HUES64 (cell line): Measurements from ENCODE around the gene PEAR1.

Source experiments
- H3K27ac ChIP-seq: 2 replicates; pipeline ENCODE4 v1.7.0; 2013; ENCODE audit warnings: low read depth, low read length, inconsistent platforms
- H3K27me3 ChIP-seq: 2 replicates; pipeline ENCODE4 v1.6.1; 2013; ENCODE audit warnings: mild to moderate bottlenecking, low read length; ENCODE audit not compliant: insufficient read depth
- H3K36me3 ChIP-seq: 2 replicates; pipeline ENCODE4 v1.6.1; 2013; ENCODE audit warnings: mild to moderate bottlenecking, low read length; ENCODE audit not compliant: insufficient read depth
- H3K4me1 ChIP-seq: 2 replicates; pipeline ENCODE4 v1.6.1; 2013; ENCODE audit warnings: mild to moderate bottlenecking, low read length, moderate library complexity; ENCODE audit not compliant: insufficient read depth
- H3K4me3 ChIP-seq: 2 replicates; pipeline ENCODE4 v1.5.1; 2013; ENCODE audit warnings: mild to moderate bottlenecking, low read length, moderate library complexity
- H3K9ac ChIP-seq: 2 replicates; pipeline ENCODE4 v1.6.1; 2013; ENCODE audit warnings: mild to moderate bottlenecking, low read depth, low read length
- H3K9me3 ChIP-seq: 2 replicates; pipeline ENCODE4 v1.6.1; 2013; ENCODE audit warnings: low read depth, low read length; ENCODE audit not compliant: insufficient read depth
- WGBS: fragments of 150-250, 120-280 bp; methylation state at CpG from one replicate; pipeline ENCODE4 v1.1.7; 2013; ENCODE audit warnings: missing lambda C conversion rate; 5-methylcytosine and 5-hydroxymethylcytosine counted together

PEAR1 gene

DNA sequence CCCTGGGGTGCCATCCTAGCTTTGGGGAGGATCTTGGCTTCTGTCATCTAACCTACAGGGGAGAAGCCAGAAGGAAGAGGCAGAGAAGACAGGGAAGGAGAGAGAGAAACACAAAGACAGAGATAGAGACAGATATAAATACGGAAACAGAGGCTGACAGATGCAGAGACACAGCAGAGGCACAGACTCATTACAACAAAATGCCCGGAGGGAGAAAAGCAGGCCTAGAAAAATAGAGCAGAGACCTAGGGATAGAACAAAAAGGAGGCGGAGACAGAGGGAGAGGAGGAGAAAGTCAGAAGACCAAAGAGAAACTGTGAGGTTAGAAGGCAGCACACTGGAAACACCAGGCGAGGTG is 1.9 kb downstream of the PEAR1 start:
- H3K27ac ChIP-seq = no peak overlapping the region
- peaks cover 47% of the 10 kb centered on the region for H3K27me3 ChIP-seq
- 76% methylated on average over 4 of the region's 4 CpGs for WGBS

DNA sequence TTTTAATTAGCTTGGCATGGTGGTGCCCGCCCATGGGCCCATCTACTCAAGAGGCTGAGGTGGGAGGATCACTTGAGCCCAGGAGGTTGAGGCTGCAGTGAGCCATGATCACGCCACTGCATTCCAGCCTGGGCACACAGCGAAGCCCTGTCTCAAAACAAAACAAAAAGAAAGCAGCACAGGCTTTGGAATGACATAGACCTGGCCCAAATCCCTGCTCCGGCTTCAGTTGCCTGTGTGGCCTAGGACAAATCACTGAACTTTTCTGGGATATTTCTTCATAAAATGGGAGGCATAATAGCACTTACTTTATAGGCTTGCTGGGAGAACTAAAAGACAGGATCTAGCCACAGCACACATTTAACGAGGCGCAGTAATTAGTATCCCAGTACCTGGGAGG is 2.4 kb downstream of the PEAR1 start:
- WGBS = 93% methylated on average over 6 of the region's 6 CpGs
- no peak overlapping the region for H3K4me3 ChIP-seq

More for the DNA sequence above, 1.9 kb downstream of the PEAR1 start:
- Histone ChIP-seq H3K4me3 (no peak overlapping the region), H3K4me1 (peaks cover 12% of the 10 kb centered on the region; the same call in 1 of the 2 replicates), H3K36me3 (no peaks in the 10 kb centered on the region), H3K9ac (no peak overlapping the region), H3K9me3 (no peaks in the 10 kb centered on the region)

GRCh38 chr1:156896490-156897033 is 3.0 kb downstream of the PEAR1 start:
- H3K27me3 ChIP-seq = peaks cover 37% of the 10 kb centered on the region
- no peak overlapping the region for H3K4me3 ChIP-seq
- H3K27ac ChIP-seq = 0 out of 2 replicates have a peak overlapping the region, but pooled peaks have one; percentile 29
- WGBS = 72% methylated on average over 16 of the region's 16 CpGs
- H3K4me1 ChIP-seq = peaks cover 12% of the 10 kb centered on the region; the same call in 1 of the 2 replicates
- no peak overlapping the region for H3K9ac ChIP-seq
- H3K36me3 ChIP-seq = no peaks in the 10 kb centered on the region
- no peaks in the 10 kb centered on the region for H3K9me3 ChIP-seq

More for the DNA sequence above, 2.4 kb downstream of the PEAR1 start:
- H3K27me3 ChIP-seq = peaks cover 43% of the 10 kb centered on the region
- H3K4me1 ChIP-seq = peaks cover 12% of the 10 kb centered on the region; the same call in 1 of the 2 replicates
- H3K9me3 ChIP-seq = no peaks in the 10 kb centered on the region
- no peaks in the 10 kb centered on the region for H3K36me3 ChIP-seq
- H3K9ac ChIP-seq = no peak overlapping the region
- no peak overlapping the region for H3K27ac ChIP-seq

DNA sequence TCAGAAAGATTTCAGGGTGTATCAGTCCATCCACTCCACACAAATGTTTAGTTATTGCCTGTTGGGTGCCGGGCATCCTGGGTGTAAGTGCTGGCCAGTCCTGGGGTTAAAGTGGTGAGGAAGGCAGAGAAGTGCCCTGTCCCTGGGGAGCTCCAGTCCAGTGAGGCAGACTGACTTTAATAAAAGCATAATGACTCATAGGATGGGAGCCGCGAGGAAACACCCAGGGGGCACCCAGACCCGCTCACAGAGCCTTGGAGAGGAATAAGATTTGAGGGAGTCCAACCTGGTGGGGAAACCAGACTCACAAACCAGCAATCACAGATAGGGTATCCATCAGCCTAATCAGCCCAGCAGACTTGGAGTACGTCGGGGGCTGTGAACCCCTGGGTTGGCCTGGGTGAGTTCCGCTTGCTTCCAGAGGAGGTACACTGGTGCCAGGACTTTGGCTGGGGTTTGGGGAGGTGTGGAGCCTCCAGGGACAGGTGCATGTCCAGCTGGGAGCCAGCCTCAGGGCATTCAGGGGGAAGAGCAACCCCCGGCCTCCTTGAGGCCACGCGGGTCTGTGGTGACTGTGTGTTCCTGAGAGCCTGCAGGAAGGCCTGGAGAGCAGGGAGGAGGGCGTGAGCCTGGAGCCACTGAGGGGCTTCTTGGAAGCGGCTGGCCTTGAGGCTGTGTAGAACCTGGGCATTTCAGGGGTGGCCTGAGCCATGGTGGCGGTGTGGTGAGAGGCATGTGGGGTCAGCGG is 3.7 kb downstream of the PEAR1 start:
- Histone ChIP-seq H3K9me3 (no peaks in the 10 kb centered on the region), H3K4me1 (peaks cover 12% of the 10 kb centered on the region; the same call in 1 of the 2 replicates), H3K4me3 (no peak overlapping the region), H3K27ac (0 out of 2 replicates have a peak overlapping the region, but pooled peaks have one; percentile 29), H3K27me3 (peaks cover 30% of the 10 kb centered on the region), H3K36me3 (no peaks in the 10 kb centered on the region), H3K9ac (no peak overlapping the region)
- WGBS = 76% methylated on average over 14 of the region's 14 CpGs

- H3K9me3 ChIP-seq = no peaks in the 10 kb centered on the region
- H3K36me3 ChIP-seq = no peaks in the 10 kb centered on the region
- peaks cover 20% of the 10 kb centered on the region for H3K27me3 ChIP-seq
- no peak overlapping the region for H3K4me3 ChIP-seq
- peaks cover 12% of the 10 kb centered on the region; the same call in 1 of the 2 replicates for H3K4me1 ChIP-seq
- WGBS = 43% methylated on average over 13 of the region's 13 CpGs
- H3K27ac ChIP-seq = no peak overlapping the region
- H3K9ac ChIP-seq = no peak overlapping the region
These were observed 4.6 kb downstream of the PEAR1 start for GRCh38 chr1:156898161-156898566.

- Histone ChIP-seq H3K4me3 (no peak overlapping the region), H3K27ac (no peak overlapping the region), H3K4me1 (peaks cover 12% of the 10 kb centered on the region; the same call in 1 of the 2 replicates), H3K27me3 (peaks cover 11% of the 10 kb centered on the region), H3K36me3 (no peaks in the 10 kb centered on the region), H3K9ac (no peak overlapping the region), H3K9me3 (no peaks in the 10 kb centered on the region)
- WGBS = 88% methylated on average over 12 of the region's 12 CpGs
These were observed 5.6 kb downstream of the PEAR1 start for GRCh38 chr1:156898971-156899664.

- Histone ChIP-seq H3K9me3 (no peaks in the 10 kb centered on the region), H3K4me3 (no peak overlapping the region), H3K9ac (no peak overlapping the region), H3K27me3 (peaks cover 1% of the 10 kb centered on the region; the same call in 1 of the 2 replicates), H3K27ac (no peak overlapping the region), H3K36me3 (no peaks in the 10 kb centered on the region), H3K4me1 (peaks cover 12% of the 10 kb centered on the region; the same call in 1 of the 2 replicates)
- WGBS = 71% methylated on average over 12 of the region's 12 CpGs
These were observed 6.6 kb downstream of the PEAR1 start for GRCh38 chr1:156899956-156900718.

GRCh38 chr1:156900896-156901589 is 7.5 kb downstream of the PEAR1 start:
- Histone ChIP-seq H3K4me1 (peaks cover 12% of the 10 kb centered on the region; the same call in 1 of the 2 replicates), H3K27me3 (no peaks in the 10 kb centered on the region; the same call in 1 of the 2 replicates), H3K4me3 (no peak overlapping the region), H3K36me3 (no peaks in the 10 kb centered on the region), H3K9ac (no peak overlapping the region), H3K27ac (no peak overlapping the region), H3K9me3 (no peaks in the 10 kb centered on the region)
- 74% methylated on average over 5 of the region's 6 CpGs for WGBS

GRCh38 chr1:156901590-156901900 is 8.0 kb downstream of the PEAR1 start:
- 89% methylated on average over 4 of the region's 4 CpGs for WGBS
- peaks cover 12% of the 10 kb centered on the region; the same call in 1 of the 2 replicates for H3K4me1 ChIP-seq
- no peaks in the 10 kb centered on the region for H3K36me3 ChIP-seq

More at GRCh38 chr1:156901590-156901900, 8.0 kb downstream of the PEAR1 start:
- no peak overlapping the region for H3K9ac ChIP-seq
- no peak overlapping the region for H3K4me3 ChIP-seq
- no peaks in the 10 kb centered on the region for H3K9me3 ChIP-seq
- H3K27ac ChIP-seq = no peak overlapping the region
- H3K27me3 ChIP-seq = no peaks in the 10 kb centered on the region; the same call in 1 of the 2 replicates
